ENCODE measurements around the gene PDE9A.

DNA sequence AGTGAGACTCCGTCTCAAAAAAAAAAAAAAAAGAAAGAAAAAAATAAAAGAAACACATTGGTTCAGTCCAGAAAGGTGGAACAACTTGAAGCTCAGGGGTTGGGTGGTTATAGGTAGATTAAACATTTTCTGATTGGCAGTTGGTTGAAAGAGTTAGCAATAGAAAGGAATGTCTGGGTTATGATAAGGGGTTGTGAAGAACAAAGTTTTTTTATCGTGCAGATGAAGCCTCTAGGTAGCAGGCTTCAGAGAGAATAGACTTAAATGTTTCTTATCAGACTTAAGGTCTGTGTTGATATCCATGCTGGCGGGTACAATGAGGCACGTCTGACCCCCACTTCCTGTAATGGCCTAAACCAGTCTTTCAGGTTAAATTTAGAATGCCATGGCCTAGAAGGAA is 45.0 kb upstream of the PDE9A start:
- TF ChIP-seq BHLHE40 (IDR thresholded peaks at IDR 0.05; ENCODE audit: borderline replicate concordance), result no peak
- TF ChIP-seq SP1 (IDR thresholded peaks at IDR 0.05), result no peak
- TF ChIP-seq FOXA1 (IDR thresholded peaks at IDR 0.05), result no peak
- no peak for TF ChIP-seq SUZ12 (IDR thresholded peaks at IDR 0.05)
- no peak for TF ChIP-seq PKNOX1 (IDR thresholded peaks at IDR 0.05)
- TF ChIP-seq HDGF (IDR thresholded peaks at IDR 0.05; ENCODE audit: borderline replicate concordance), result no peak
- TF ChIP-seq NFRKB (IDR thresholded peaks at IDR 0.05), result no peak
- TF ChIP-seq L3MBTL2 (conservative IDR thresholded peaks at IDR 0.05), result no peak
- TF ChIP-seq FOXK2 (IDR thresholded peaks at IDR 0.05), result no peak
- no peak for TF ChIP-seq ZNF384 (IDR thresholded peaks at IDR 0.05)
- TF ChIP-seq ARNT (IDR thresholded peaks at IDR 0.05), result no peak
